Omental fat pad (tissue), 4 donors: ENCODE measurements around the gene CDH6. TPM values are rescaled to one million over a fixed set of nuclear protein-coding genes. Genes with fewer than 3 reads are reported as not detected.

Experiments used
- ATAC-seq: fragments of 150-250 bp; one replicate; pipeline ENCODE4 v1.9.1; 2016; ENCODE audit warnings: mild to moderate bottlenecking, moderate library complexity; ENCODE audit not compliant: low FRiP score
- DNase-seq: peaks from one replicate; pipeline ENCODE4 v3.0.0-alpha.2; 2019; ENCODE audit warnings: low spot score
- total RNA-seq, 4 donors: library from RNA; depleted of rRNA; stranded (reverse); fragments of >200 nt; gene quantifications; one replicate each; pipeline ENCODE4 v1.1.0, GENCODE V29; 2016
- TF ChIP-seq, protein P1 (sequence below), 3 donors: fragments of 450-650 bp; IDR thresholded peaks; one replicate each; pipeline ENCODE4 v1.5.1; 2016 to 2017; ENCODE audit warnings: antibody characterized with exemption in 3 of 3, mild to moderate bottlenecking in 3 of 3, moderate library complexity in 2 of 3

Gene CDH6
- total RNA-seq, 4 donors from 2014 or later = 7.0 to 34.7 (median 18.0) TPM

DNA sequence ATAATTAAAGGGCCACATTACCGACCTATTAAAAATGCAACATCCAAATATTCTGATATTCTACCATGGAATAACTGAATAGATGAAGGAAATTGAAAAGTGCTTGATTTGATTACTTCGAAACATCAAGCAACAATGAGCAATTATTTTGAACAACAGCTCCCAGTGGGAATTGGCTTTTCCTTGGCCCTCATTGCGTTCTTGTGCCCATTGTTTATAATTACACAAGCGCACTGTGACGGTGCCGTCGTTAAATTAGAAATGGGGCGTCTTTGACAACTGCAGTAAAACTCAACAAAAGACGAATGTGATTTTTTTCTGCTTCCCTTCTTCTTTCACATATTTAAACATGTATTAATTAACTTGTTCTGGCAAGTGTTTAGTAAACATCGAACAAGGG lies 61.6 kb downstream of the CDH6 start:
- DNase-seq = no peak
- TF ChIP-seq, protein P1, sequence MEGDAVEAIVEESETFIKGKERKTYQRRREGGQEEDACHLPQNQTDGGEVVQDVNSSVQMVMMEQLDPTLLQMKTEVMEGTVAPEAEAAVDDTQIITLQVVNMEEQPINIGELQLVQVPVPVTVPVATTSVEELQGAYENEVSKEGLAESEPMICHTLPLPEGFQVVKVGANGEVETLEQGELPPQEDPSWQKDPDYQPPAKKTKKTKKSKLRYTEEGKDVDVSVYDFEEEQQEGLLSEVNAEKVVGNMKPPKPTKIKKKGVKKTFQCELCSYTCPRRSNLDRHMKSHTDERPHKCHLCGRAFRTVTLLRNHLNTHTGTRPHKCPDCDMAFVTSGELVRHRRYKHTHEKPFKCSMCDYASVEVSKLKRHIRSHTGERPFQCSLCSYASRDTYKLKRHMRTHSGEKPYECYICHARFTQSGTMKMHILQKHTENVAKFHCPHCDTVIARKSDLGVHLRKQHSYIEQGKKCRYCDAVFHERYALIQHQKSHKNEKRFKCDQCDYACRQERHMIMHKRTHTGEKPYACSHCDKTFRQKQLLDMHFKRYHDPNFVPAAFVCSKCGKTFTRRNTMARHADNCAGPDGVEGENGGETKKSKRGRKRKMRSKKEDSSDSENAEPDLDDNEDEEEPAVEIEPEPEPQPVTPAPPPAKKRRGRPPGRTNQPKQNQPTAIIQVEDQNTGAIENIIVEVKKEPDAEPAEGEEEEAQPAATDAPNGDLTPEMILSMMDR (IDR thresholded peaks at IDR 0.05) = no peak
- ATAC-seq = no peak

DNA sequence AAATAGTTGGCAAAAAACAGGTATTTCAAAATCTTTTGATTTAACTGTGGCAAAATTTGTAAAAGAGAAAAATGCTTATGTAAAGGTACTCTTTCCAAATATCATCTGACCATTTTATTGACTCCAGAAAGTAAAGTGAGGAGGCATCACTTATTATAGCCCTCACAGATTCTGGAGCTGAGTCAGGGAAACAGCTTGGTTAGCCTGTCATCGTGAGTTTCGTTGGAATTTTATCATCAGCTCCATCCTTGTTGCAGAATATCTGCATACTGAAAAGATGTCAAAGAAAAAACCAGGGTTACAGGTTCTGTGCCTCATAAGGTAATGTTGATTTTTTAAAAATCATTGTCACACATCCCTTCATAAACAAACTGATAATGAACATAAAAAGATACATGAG lies 74.8 kb downstream of the CDH6 start:
- TF ChIP-seq, protein P1 (IDR thresholded peaks at IDR 0.05) = no peak
- DNase-seq (no peak), ATAC-seq (no peak)

DNA sequence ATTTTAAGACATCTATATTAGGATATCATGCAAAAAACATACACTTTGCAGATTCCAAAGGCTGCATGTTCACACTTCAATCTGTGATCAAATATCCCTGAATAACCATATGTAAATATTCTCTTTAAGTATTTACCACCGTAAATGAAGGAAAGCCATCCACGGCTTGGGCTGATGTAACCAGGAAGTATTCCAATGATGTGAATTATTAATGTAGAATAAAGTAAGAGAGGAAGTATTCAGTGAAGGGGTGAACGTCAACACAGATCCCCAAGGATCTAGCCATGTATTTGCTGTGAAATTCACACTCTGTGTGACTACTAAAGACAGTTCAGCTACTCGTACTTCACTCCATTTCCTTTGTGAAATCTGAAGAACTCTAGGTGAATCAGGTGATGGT lies 75.2 kb downstream of the CDH6 start:
- TF ChIP-seq, protein P1 (IDR thresholded peaks at IDR 0.05) = no peak
- DNase-seq (no peak), ATAC-seq (no peak)

DNA sequence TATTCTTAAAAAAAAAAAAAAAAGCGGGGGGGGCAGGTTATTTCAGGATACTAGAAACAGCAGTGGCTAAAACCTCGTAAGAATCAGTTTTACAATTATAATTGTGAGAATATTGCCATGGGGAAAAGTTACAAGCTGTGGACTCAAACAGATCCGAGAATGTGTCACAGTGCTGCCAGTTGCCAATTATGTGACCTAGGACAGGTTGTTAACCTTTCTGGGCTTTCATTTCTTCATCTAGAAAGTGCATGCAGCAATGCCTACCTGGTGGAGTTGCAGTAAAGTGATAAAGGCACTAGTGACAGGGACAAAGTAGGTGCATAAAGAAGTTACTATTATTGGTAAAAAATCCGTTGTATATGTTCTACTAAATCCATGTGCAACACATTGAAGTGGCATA lies 75.8 kb downstream of the CDH6 start:
- TF ChIP-seq, protein P1 (IDR thresholded peaks at IDR 0.05) = no peak
- DNase-seq = no peak
- no peak for ATAC-seq

DNA sequence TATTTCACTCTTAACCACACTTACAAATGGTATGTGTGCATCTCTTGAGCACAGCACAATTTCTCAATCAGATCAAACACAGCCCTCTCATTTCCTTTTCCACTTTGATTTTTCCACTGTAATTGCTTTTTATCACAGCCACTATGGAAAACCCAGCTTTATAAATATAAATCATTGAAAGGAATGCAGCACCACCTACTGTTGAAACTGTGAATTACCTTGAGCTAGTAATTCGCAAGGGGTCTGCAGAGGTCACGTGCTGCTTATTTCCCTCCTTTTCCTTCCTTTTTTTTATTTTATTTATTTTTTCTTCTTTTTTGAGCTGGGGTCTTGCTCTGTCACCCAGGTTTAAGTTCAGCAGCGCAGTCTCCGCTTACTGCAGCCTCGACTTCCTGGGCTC lies 76.9 kb downstream of the CDH6 start:
- ATAC-seq (no peak), DNase-seq (no peak)

DNA sequence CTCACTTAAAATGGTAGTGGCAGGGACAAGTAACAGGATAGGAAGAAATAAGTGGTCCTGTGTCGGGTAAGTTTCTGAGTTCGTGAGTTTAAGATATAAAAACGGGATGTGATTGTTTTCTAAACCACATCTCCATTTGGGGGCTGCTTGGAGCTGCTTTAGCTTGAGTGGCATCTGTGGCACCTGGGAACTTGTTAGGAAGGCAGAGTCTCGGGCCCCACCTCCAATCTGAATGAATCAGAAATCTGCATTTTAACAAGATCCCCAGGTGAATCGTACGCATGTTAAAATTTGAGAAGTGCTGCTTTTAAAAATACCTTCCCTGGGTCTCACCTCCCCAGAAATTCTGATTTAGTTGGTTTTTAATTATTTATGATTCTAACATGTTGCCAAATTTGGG lies 78.1 kb downstream of the CDH6 start:
- ATAC-seq (no peak), DNase-seq (no peak)
- TF ChIP-seq, protein P1 (IDR thresholded peaks at IDR 0.05) = no peak

More for the DNA sequence above, 76.9 kb downstream of the CDH6 start:
- TF ChIP-seq, protein P1 (IDR thresholded peaks at IDR 0.05) = no peak

DNA sequence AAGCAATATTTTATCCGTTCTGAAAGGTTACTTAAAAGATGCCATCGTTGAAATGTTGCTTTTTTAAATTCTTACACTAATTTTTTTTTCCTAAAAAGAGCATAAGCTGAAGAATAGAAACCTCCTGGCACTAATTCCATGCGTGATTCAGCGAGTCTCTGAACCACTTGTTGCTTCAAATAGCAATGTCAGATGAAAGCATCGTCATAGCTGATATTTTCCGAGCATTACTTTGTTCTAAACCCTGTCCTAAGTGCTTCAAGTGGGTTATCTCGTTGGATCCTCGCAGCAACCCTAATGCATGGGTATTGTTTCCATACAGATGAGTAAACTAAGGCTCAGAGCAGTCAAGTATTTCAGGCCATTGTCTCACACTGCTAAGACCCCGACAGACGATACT lies 79.7 kb downstream of the CDH6 start:
- DNase-seq (no peak), ATAC-seq (no peak)
- TF ChIP-seq, protein P1 (IDR thresholded peaks at IDR 0.05) = no peak
